HCT116 (cell line): ENCODE data around the gene SERPINB4. TPM values are rescaled to one million over a fixed set of nuclear protein-coding genes. Genes with fewer than 3 reads are reported as not detected.

Source experiments
- ATAC-seq: fragments of 200-7000 bp; cut with Tn5 transposase; 2 replicates; pipeline ENCODE4 v1.9.1; 2020; ENCODE audit warnings: mild to moderate bottlenecking, moderate library complexity
- BruUV-seq: library from RNA; stranded (reverse); fragments of 400-500 nt; replicated peaks from 2 replicates; lab custom pipeline; 2021; lab: Mats Ljungman, UMichigan
- CTCF ChIA-PET: fragments of 300-600 bp; sonication (Branson Sonifier 250); formaldehyde crosslinking; loops from one replicate; lab custom pipeline; 2021; ENCODE audit warnings: antibody characterized with exemption; lab: Charles Lee
- POLR2A ChIA-PET: fragments of 300-600, 350-600 bp; sonication (Branson Sonifier 250); formaldehyde crosslinking; loops from one replicate; lab custom pipeline; 2021; ENCODE audit warnings: antibody characterized with exemption; lab: Charles Lee
- RAD21 ChIA-PET, 2 experiments: fragments of 300-600 bp; sonication (Branson Sonifier 250); formaldehyde crosslinking; loops; one replicate each; lab custom pipeline; 2023; ENCODE audit warnings: low total read pairs in 2 of 2; ENCODE audit not compliant: uncharacterized antibody in 2 of 2, unreplicated experiment in 2 of 2, low non-redundant PET in 1 of 2; lab: Charles Lee
- DNase-seq: peaks from one replicate; pipeline ENCODE4 v3.0.0-alpha.2; 2010; ENCODE audit warnings: low read depth, low spot score
- H2AFZ ChIP-seq: fragments of 200-600 bp; shearing (Covaris generic), sonication (generic); 2 replicates; pipeline ENCODE4 v1.6.1; 2017; ENCODE audit warnings: low read depth, mixed run types, mixed read lengths, antibody characterized with exemption, low read length; ENCODE audit not compliant: poor library complexity, severe bottlenecking
- H3K27ac ChIP-seq: 2 replicates; pipeline ENCODE4 v1.5.1; 2012; ENCODE audit warnings: low read depth, low read length
- H3K27me3 ChIP-seq: fragments of 200-600 bp; sonication (generic); 2 replicates; pipeline ENCODE4 v1.6.1; 2016; ENCODE audit warnings: mixed run types, low read length, mixed read lengths; ENCODE audit not compliant: insufficient read depth
- H3K36me3 ChIP-seq, 2 experiments: fragments of 200-500 bp in 1 of 2; fragments of 200-600 bp in 1 of 2; sonication (Bioruptor generic) in 1 of 2; sonication (generic) in 1 of 2; 2 replicates each; pipeline versions ENCODE4 v1.5.1 to v1.6.1; 2014 to 2016; ENCODE audit warnings: low read length in 2 of 2, inconsistent platforms in 1 of 2, mixed read lengths in 1 of 2, mixed run types in 1 of 2; ENCODE audit not compliant: insufficient read depth in 2 of 2, control insufficient read depth in 1 of 2
- H3K4me1 ChIP-seq, 2 experiments: fragments of 200-600 bp in 1 of 2; sonication (generic) in 1 of 2; 2 replicates each; pipeline versions ENCODE4 v1.5.1 to v1.6.1; 2012 to 2017; ENCODE audit warnings: low read length in 2 of 2, inconsistent platforms in 1 of 2, mild to moderate bottlenecking in 1 of 2, mixed read lengths in 1 of 2, mixed run types in 1 of 2, moderate library complexity in 1 of 2; ENCODE audit not compliant: insufficient read depth in 2 of 2, control insufficient read depth in 1 of 2
- H3K4me2 ChIP-seq: fragments of 200-600 bp; sonication (generic); 2 replicates; pipeline ENCODE4 v1.6.1; 2017; ENCODE audit warnings: mixed run types, low read length, mixed read lengths
- H3K4me3 ChIP-seq, 2 experiments: fragments of 200-600 bp in 1 of 2; sonication (generic) in 1 of 2; replicated peaks in 1 of 2; 2 replicates each; pipeline ENCODE4 v1.5.1; 2011 to 2016; ENCODE audit warnings: low read length in 2 of 2, control low read depth in 1 of 2, low read depth in 1 of 2, mild to moderate bottlenecking in 1 of 2, mixed read lengths in 1 of 2, mixed run types in 1 of 2
- H3K79me2 ChIP-seq: fragments of 200-600 bp; sonication (generic); 2 replicates; pipeline ENCODE4 v1.6.1; 2017; ENCODE audit warnings: mild to moderate bottlenecking, mixed run types, low read length, moderate library complexity, mixed read lengths; ENCODE audit not compliant: insufficient read depth
- H3K9ac ChIP-seq: fragments of 200-600 bp; sonication (generic); 2 replicates; pipeline ENCODE4 v1.6.1; 2016; ENCODE audit warnings: low read length, mixed read lengths
- H3K9me2 ChIP-seq: fragments of 200-600 bp; sonication (generic), shearing (Covaris generic); 2 replicates; pipeline ENCODE4 v1.6.1; 2017; ENCODE audit warnings: mixed run types, mild to moderate bottlenecking, moderate library complexity; ENCODE audit not compliant: insufficient read depth
- H3K9me3 ChIP-seq, 2 experiments: fragments of 200-500 bp in 1 of 2; fragments of 200-600 bp in 1 of 2; sonication (Bioruptor generic) in 1 of 2; sonication (generic) in 1 of 2; 2 replicates each; pipeline ENCODE4 v1.6.1; 2014 to 2017; ENCODE audit warnings: low read length in 2 of 2, mixed read lengths in 2 of 2, inconsistent platforms in 1 of 2, low read depth in 1 of 2, mild to moderate bottlenecking in 1 of 2, mixed run types in 1 of 2, moderate library complexity in 1 of 2; ENCODE audit not compliant: control insufficient read depth in 1 of 2, insufficient read depth in 1 of 2
- H4K20me1 ChIP-seq: fragments of 200-600 bp; sonication (generic), shearing (Covaris generic); 2 replicates; pipeline ENCODE4 v1.6.1; 2017; ENCODE audit warnings: mixed run types, mild to moderate bottlenecking, moderate library complexity; ENCODE audit not compliant: insufficient read depth
- ATF3 ChIP-seq: IDR thresholded peaks from 2 replicates; pipeline ENCODE4 v1.6.1; 2012
- ELF1 ChIP-seq: IDR thresholded peaks from 2 replicates; pipeline ENCODE4 v1.6.1; 2012; ENCODE audit warnings: low read depth, borderline replicate concordance
- EZH2phosphoT487 ChIP-seq: fragments of 200-600 bp; IDR thresholded peaks from 2 replicates; pipeline ENCODE4 v1.6.1; 2018; ENCODE audit warnings: antibody characterized with exemption, borderline replicate concordance
- FOSL1 ChIP-seq: IDR thresholded peaks from 2 replicates; pipeline ENCODE4 v1.6.1; 2012; ENCODE audit warnings: low read depth
- MAX ChIP-seq: IDR thresholded peaks from 2 replicates; pipeline ENCODE4 v1.6.1; 2012
- POLR2A ChIP-seq: IDR thresholded peaks from 2 replicates; pipeline ENCODE4 v1.7.0; 2011; ENCODE audit warnings: borderline replicate concordance; ENCODE audit not compliant: insufficient read depth, insufficient read length; ENCODE audit errors: extremely low read depth
- RAD21 ChIP-seq: IDR thresholded peaks from 2 replicates; pipeline ENCODE4 v1.6.1; 2012; ENCODE audit warnings: low read depth, mild to moderate bottlenecking
- REST ChIP-seq: IDR thresholded peaks from 2 replicates; pipeline ENCODE4 v1.6.1; 2012; ENCODE audit warnings: low read depth
- SRF ChIP-seq: IDR thresholded peaks from 2 replicates; pipeline ENCODE4 v1.6.1; 2012; ENCODE audit warnings: low read depth
- ZBTB33 ChIP-seq: IDR thresholded peaks from 2 replicates; pipeline ENCODE4 v1.6.1; 2011; ENCODE audit warnings: mild to moderate bottlenecking, low read length, moderate library complexity; ENCODE audit not compliant: insufficient replicate concordance; ENCODE audit errors: extremely low read depth
- intact Hi-C: fragments of 100-400 bp; cut with micrococcal nuclease; formaldehyde crosslinking; loops from 2 replicates; pipeline ENCODE4 v1.10.0; 2022
- total RNA-seq: library from RNA; stranded (reverse); gene quantifications from one replicate; pipeline ENCODE4 v1.2.1, GENCODE V29; 2021; ENCODE audit not compliant: unreplicated experiment
- TF ChIP-seq, protein P1 (sequence below), 3 experiments: fragments of 200-600 bp in 1 of 3; sonication (generic) in 1 of 3; IDR thresholded peaks in 2 of 3; conservative IDR thresholded peaks in 1 of 3; 2 replicates each; pipeline ENCODE4 v1.5.1; 2012 to 2017; ENCODE audit warnings: low read depth in 2 of 3, low read length in 2 of 3, antibody characterized with exemption in 1 of 3, borderline replicate concordance in 1 of 3, control low read depth in 1 of 3, mild to moderate bottlenecking in 1 of 3, mixed read lengths in 1 of 3, mixed run types in 1 of 3, moderate library complexity in 1 of 3; ENCODE audit not compliant: insufficient read depth in 1 of 3

Gene SERPINB4
- total RNA-seq, 1 experiment from 2014 or later, result not detected

DNA sequence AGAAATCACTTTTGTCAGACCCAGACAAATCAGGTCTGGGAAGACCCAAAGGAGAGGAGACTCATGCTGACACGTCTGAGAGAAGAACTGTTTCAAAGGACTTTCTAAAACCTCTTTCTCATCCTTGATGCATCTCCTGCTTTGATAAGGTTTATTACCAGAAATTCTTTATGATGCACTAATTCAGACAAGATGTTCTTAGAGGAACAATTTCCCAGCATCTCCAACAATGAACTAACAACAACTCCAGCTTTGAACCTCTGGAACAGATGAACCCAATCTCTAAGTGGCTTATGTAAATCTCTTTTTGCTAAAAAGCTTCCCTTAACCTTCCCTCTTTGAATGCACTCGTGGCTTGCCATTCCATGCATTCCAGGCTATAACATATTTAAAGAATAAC is 42.8 kb upstream of the SERPINB4 start:
- ChIA-PET RAD21 (no interaction called here), POLR2A (no interaction called here)
- intact Hi-C loops, result no loop called here
- H3K9me2 ChIP-seq, result no peaks in the 10 kb centered on the region
- H3K9ac ChIP-seq, result no peak overlapping the region
- no peak for ATAC-seq
- no TSS peak for BruUV-seq
- no peak overlapping the region for H3K4me2 ChIP-seq
- TF ChIP-seq ZBTB33 (no peak), ATF3 (no peak), REST (no peak), RAD21 (no peak), SRF (no peak), ELF1 (no peak), EZH2phosphoT487 (no peak), FOSL1 (no peak), POLR2A (no peak), MAX (no peak)
- TF ChIP-seq, protein P1, sequence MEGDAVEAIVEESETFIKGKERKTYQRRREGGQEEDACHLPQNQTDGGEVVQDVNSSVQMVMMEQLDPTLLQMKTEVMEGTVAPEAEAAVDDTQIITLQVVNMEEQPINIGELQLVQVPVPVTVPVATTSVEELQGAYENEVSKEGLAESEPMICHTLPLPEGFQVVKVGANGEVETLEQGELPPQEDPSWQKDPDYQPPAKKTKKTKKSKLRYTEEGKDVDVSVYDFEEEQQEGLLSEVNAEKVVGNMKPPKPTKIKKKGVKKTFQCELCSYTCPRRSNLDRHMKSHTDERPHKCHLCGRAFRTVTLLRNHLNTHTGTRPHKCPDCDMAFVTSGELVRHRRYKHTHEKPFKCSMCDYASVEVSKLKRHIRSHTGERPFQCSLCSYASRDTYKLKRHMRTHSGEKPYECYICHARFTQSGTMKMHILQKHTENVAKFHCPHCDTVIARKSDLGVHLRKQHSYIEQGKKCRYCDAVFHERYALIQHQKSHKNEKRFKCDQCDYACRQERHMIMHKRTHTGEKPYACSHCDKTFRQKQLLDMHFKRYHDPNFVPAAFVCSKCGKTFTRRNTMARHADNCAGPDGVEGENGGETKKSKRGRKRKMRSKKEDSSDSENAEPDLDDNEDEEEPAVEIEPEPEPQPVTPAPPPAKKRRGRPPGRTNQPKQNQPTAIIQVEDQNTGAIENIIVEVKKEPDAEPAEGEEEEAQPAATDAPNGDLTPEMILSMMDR (IDR thresholded peaks at IDR 0.05 in 2 of 3, conservative IDR thresholded peaks at IDR 0.05 in 1 of 3; ENCODE audit: borderline replicate concordance in 1 of 3, insufficient read depth in 1 of 3, low read depth in 2 of 3, low read length in 2 of 3), result no peak
- TF ChIP-seq, all 23 proteins: peak for 0
- no peaks in the 10 kb centered on the region for H3K79me2 ChIP-seq
- H3K36me3 ChIP-seq, result no peaks in the 10 kb centered on the region
- no peak for DNase-seq
- CTCF ChIA-PET, result no interaction called here
- H4K20me1 ChIP-seq, result no peaks in the 10 kb centered on the region
- no peak overlapping the region for H3K4me3 ChIP-seq
- H3K4me1 ChIP-seq, result no peaks in the 10 kb centered on the region; a peak in 1 of 4 replicates
- no peak overlapping the region for H2AFZ ChIP-seq
- H3K27ac ChIP-seq, result no peak overlapping the region
- H3K9me3 ChIP-seq, result no peaks in the 10 kb centered on the region
- no peaks in the 10 kb centered on the region for H3K27me3 ChIP-seq
